HG03108 (cell line): Measurements from ENCODE around the gene ZNF624.

Experiments used
- ATAC-seq: cut with Tn5 transposase; IDR thresholded peaks from one replicate; pipeline ENCODE4 v1.9.1; 2021; ENCODE audit warnings: moderate library complexity; ENCODE audit not compliant: unreplicated experiment

ZNF624 gene

DNA sequence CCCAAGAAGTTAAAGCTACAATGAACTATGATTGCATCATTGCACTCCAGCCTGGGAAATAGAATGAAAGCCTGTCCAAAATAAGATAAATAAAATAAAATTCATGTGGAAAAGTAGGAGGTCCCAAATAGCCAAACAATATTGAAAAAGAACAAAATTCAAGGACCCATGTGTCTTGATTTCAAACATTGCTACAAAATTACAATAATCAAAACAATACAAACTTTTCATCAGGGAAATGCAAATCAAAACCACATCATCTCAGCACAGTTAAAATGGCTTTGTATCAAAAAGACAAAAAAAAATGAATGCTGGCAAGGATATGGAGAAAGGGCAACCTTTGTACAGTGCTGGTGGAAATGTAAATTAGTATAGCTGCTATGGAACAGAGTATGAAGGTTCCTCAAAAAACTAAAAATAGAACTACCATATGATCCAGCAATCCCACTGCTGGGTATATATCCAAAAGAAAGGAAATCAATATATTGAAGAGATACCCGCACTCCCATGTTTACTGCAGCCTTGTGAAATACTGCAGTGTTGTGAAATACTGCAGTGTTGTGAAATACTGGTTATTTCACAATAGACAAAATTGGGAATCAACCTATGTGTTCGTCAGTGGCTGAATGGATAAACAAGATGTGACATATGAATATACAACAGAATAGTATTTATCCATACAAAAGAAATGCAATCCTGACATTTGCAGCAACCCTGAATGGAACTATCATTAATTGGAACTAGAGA, 60.1 kb downstream of the ZNF624 start:
- ATAC-seq: no peak

DNA sequence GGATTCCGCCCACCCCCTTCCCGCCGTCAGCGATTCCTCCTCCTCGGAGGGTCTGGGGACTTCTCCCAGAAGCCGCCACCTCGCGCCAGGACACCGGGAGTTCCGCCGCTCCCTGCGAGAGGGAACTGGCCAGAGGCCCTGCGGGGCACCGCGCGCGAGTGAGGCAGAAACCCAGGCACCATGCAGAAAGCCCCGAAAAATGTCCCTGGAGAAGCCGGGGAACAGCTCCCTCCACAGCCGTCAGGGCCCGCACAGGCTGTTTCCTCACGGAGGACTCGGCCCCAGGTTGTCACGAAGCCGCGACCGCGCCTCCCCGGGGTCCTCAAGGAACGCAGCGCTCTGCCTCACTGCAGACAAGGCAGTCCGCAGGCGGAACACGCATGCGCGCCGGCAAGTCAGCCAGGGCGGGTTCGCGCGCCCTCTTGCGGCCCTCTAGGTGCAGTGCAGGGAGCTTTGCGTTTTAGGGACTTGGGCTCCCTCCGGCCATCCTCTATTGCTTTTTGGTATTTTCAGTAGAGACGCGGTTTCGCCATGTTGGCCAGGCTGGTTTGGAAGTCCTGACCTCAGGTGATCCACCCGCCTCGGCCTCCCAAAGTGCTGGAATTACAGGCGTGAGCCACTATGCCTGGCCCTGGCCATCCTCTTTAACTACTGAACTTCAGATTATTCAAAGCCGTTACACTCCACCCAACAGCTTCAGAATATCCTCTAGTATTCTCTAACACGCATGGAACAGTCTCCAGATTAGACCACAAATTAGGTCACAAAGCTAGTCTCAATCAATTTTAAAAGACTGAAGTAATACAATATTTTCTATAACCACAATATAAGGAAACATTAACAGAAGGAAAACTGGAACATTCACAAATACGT, 64.3 kb downstream of the ZNF624 start:
- peak; percentile 87 for ATAC-seq

DNA sequence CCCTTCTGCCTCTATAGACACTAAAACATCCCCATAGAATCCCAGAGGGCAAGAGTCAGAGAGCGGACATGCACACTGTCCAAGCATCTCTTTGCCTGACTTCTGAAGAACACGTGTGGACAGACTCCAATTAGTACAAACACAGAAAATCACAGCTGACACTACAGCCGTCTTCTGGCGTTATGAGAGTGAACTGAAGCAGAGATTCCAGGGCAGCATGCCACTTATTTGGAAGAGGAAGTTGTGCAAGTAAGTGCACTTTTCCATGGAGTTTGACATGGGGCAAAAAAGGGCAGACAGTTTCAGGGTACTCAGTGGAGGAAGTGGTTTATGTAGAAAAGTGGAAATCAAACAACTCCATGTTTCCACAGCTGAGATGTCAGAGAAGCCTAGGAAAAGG, 67.9 kb downstream of the ZNF624 start:
- no peak for ATAC-seq

DNA sequence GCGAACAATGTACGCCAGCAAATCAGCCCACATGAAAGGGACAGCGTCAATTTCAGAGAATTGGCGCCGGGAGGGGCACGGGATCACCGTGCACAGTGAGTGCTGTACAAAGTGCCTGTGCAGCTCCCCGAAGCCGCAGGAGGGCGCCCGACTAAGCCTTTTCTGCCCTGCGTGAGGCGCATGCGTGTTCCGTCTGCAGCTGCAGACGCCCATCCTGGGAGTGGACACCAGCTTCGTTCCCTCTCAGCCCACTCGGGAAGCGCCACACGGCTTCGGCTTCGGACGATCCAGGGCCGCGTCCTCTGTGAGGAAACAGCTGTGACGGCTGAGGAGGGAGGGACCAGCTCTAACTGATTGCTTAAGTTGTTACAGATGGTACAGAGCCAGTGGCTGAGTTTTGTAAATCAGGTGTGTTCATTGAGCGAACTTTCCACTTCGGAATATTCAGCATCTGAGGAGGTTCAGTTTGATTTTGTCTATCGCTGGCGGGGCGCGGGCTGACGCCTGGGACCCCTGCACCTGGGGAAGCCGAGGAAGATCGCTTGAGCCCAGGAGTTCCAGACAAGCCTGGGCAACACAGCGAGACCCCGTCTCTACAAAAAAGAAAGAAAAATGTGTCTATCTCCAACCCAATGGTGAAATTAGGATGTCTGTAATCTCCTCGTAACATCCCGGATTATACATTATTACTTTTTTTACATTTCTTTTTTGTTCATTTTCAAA, 69.2 kb downstream of the ZNF624 start:
- ATAC-seq: peak; percentile 68

DNA sequence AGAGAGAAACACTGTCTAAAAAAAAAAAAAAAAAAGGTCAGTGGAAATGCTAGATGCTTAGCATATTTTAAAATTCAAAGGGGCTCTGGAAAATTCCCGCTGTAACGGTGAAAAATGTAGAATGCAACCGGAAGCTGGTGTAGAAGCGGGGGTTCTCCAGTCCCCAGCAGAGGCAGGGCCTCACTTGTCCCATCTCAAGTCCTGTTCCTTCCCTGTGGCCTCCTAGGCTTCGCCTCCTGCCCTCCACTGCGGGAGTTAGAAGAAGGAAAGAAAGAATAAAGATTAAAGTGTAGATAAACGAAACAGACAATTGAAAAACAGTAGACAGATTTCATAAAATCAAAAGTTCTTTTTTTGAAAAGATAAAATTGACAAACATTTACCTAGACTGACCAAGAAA, 69.9 kb downstream of the ZNF624 start:
- no peak for ATAC-seq

DNA sequence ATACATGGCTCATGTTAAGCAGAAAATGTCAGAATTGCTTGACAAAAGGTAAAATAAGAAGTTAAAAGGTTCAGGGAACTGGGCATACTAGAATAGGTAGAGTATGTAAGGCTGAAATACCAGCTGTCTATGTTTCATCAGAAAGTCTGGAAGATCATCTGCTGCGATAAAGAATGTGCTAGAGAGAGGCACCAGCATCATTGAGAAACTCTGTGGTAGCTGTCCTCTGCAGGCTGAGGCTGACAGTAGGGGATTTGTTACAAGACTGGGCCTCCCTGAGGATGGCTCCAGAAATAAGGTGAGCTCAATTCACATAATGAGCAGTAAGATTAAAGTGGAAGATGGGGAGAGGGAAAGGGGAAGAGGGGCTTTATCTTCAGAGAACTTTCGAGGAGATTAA, 80.2 kb downstream of the ZNF624 start:
- ATAC-seq: no peak
